ENCODE measurements around the gene AEBP1. TPM values are rescaled to one million over a fixed set of nuclear protein-coding genes. Genes with fewer than 3 reads are reported as not detected.
A peak's percentile ranks its signal among the peaks of the same experiment; 100 is the strongest.

The AEBP1 gene
- total RNA-seq, 1 experiment from 2014 or later: 30.1 TPM

- ChIA-PET CTCF (no interaction called here), POLR2A (ENCODE audit: low non-redundant PET) (no interaction called here)
- Histone ChIP-seq H3K27ac (ENCODE audit: low read depth, low read length, poor library complexity, severe bottlenecking) (no peak overlapping the region), H3K27me3 (replicated peaks; ENCODE audit: insufficient read depth, low read depth, low read length, poor library complexity) (no peaks in the 10 kb centered on the region), H3K9me3 (ENCODE audit: low read depth, low read length, poor library complexity, severe bottlenecking) (no peaks in the 10 kb centered on the region), H3K4me1 (ENCODE audit: insufficient read depth, low read length, poor library complexity, severe bottlenecking) (peaks cover 16% of the 10 kb centered on the region), H3K4me3 (ENCODE audit: low read depth, low read length, poor library complexity, severe bottlenecking) (no peak overlapping the region), H3K36me3 (ENCODE audit: insufficient read depth, low read length, poor library complexity, severe bottlenecking) (no peaks in the 10 kb centered on the region)
- BruUV-seq (replicated peaks): no TSS peak
- intact Hi-C loops (cut with micrococcal nuclease; ENCODE audit: unreplicated experiment): no loop called here
- DNase-seq (ENCODE audit: low spot score): no peak
- TF ChIP-seq EZH2 (IDR thresholded peaks at IDR 0.05; ENCODE audit: borderline replicate concordance, low read depth, low read length, poor library complexity, severe bottlenecking): no peak
- no peak for TF ChIP-seq CTCF (conservative IDR thresholded peaks at IDR 0.05; ENCODE audit: low read depth, low read length)
These were observed 1.9 kb upstream of the AEBP1 start for GRCh38 chr7:44101966-44102845.

GRCh38 chr7:44102846-44103565 lies 1.1 kb upstream of the AEBP1 start:
- ChIA-PET CTCF (no interaction called here), POLR2A (ENCODE audit: low non-redundant PET) (no interaction called here)
- Histone ChIP-seq H3K9me3 (ENCODE audit: low read depth, low read length, poor library complexity, severe bottlenecking) (no peaks in the 10 kb centered on the region), H3K27me3 (replicated peaks; ENCODE audit: insufficient read depth, low read depth, low read length, poor library complexity) (no peaks in the 10 kb centered on the region), H3K4me3 (ENCODE audit: low read depth, low read length, poor library complexity, severe bottlenecking) (no peak overlapping the region), H3K36me3 (ENCODE audit: insufficient read depth, low read length, poor library complexity, severe bottlenecking) (no peaks in the 10 kb centered on the region), H3K27ac (ENCODE audit: low read depth, low read length, poor library complexity, severe bottlenecking) (no peak overlapping the region), H3K4me1 (ENCODE audit: insufficient read depth, low read length, poor library complexity, severe bottlenecking) (peaks cover 16% of the 10 kb centered on the region)
- intact Hi-C loops (cut with micrococcal nuclease; ENCODE audit: unreplicated experiment): no loop called here
- TF ChIP-seq CTCF (conservative IDR thresholded peaks at IDR 0.05; ENCODE audit: low read depth, low read length): no peak
- TF ChIP-seq EZH2 (IDR thresholded peaks at IDR 0.05; ENCODE audit: borderline replicate concordance, low read depth, low read length, poor library complexity, severe bottlenecking): no peak
- BruUV-seq (replicated peaks): no TSS peak
- DNase-seq (ENCODE audit: low spot score): no peak

GRCh38 chr7:44103566-44103922 lies 601 bp upstream of the AEBP1 start:
- H3K27me3 ChIP-seq (replicated peaks; ENCODE audit: insufficient read depth, low read depth, low read length, poor library complexity): no peaks in the 10 kb centered on the region
- CTCF ChIA-PET: no interaction called here
- peaks cover 16% of the 10 kb centered on the region for H3K4me1 ChIP-seq (ENCODE audit: insufficient read depth, low read length, poor library complexity, severe bottlenecking)
- POLR2A ChIA-PET (ENCODE audit: low non-redundant PET): no interaction called here
- H3K36me3 ChIP-seq (ENCODE audit: insufficient read depth, low read length, poor library complexity, severe bottlenecking): no peaks in the 10 kb centered on the region
- DNase-seq (ENCODE audit: low spot score): no peak
- TF ChIP-seq CTCF (conservative IDR thresholded peaks at IDR 0.05; ENCODE audit: low read depth, low read length) (no peak), EZH2 (IDR thresholded peaks at IDR 0.05; ENCODE audit: borderline replicate concordance, low read depth, low read length, poor library complexity, severe bottlenecking) (no peak)
- peak overlapping the region; percentile 71 for H3K4me3 ChIP-seq (ENCODE audit: low read depth, low read length, poor library complexity, severe bottlenecking)
- no TSS peak for BruUV-seq (replicated peaks)
- intact Hi-C loops (cut with micrococcal nuclease; ENCODE audit: unreplicated experiment): no loop called here
- H3K27ac ChIP-seq (ENCODE audit: low read depth, low read length, poor library complexity, severe bottlenecking): no peak overlapping the region
- no peaks in the 10 kb centered on the region for H3K9me3 ChIP-seq (ENCODE audit: low read depth, low read length, poor library complexity, severe bottlenecking)

Data from A673 (cell line).